Fibroblast of villous mesenchyme (primary cell): ENCODE results near the gene TTC7B. TPM values are rescaled to one million over a fixed set of nuclear protein-coding genes. Genes with fewer than 3 reads are reported as not detected.
A peak's percentile ranks its signal among the peaks of the same experiment; 100 is the strongest.

Source experiments
- DNase-seq: peaks from one replicate; pipeline ENCODE4 v3.0.0-alpha.2; 2010; ENCODE audit warnings: low read depth
- H3K4me3 ChIP-seq: 2 replicates; pipeline ENCODE4 v1.5.1; 2011; ENCODE audit warnings: low read depth, mild to moderate bottlenecking, low read length
- total RNA-seq: library from RNA; depleted of rRNA; stranded (reverse); fragments of >200 nt; gene quantifications from 2 replicates; pipeline ENCODE4 v1.2.3, GENCODE V29; 2012
- TF ChIP-seq, protein P1 (sequence below): IDR thresholded peaks from 2 replicates; pipeline ENCODE4 v1.5.1; 2012; ENCODE audit warnings: low read depth, mild to moderate bottlenecking, low read length; ENCODE audit not compliant: insufficient read depth

The TTC7B gene
- total RNA-seq, 1 donor: 16.8 TPM

DNA sequence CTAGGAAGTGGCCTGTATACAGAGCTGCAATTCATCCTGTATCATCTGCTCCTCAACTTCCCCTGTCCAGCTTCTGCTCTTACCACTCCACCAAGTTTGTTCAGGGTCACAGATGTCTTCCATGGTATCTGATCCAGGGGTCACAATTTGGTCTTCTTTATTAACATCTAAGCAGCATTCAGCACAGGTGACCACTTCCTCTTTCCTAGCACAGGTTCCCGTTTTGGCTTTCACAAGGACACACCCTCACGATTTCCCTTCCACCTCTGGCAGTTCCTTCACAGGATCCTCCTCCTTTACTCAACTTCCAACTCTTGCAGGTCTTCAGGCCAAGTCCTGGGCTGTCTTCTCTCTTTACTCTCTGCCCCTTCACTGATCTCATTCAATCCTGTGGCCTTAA, 93.6 kb downstream of the TTC7B start:
- TF ChIP-seq, protein P1, sequence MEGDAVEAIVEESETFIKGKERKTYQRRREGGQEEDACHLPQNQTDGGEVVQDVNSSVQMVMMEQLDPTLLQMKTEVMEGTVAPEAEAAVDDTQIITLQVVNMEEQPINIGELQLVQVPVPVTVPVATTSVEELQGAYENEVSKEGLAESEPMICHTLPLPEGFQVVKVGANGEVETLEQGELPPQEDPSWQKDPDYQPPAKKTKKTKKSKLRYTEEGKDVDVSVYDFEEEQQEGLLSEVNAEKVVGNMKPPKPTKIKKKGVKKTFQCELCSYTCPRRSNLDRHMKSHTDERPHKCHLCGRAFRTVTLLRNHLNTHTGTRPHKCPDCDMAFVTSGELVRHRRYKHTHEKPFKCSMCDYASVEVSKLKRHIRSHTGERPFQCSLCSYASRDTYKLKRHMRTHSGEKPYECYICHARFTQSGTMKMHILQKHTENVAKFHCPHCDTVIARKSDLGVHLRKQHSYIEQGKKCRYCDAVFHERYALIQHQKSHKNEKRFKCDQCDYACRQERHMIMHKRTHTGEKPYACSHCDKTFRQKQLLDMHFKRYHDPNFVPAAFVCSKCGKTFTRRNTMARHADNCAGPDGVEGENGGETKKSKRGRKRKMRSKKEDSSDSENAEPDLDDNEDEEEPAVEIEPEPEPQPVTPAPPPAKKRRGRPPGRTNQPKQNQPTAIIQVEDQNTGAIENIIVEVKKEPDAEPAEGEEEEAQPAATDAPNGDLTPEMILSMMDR: no peak
- no peak for DNase-seq

DNA sequence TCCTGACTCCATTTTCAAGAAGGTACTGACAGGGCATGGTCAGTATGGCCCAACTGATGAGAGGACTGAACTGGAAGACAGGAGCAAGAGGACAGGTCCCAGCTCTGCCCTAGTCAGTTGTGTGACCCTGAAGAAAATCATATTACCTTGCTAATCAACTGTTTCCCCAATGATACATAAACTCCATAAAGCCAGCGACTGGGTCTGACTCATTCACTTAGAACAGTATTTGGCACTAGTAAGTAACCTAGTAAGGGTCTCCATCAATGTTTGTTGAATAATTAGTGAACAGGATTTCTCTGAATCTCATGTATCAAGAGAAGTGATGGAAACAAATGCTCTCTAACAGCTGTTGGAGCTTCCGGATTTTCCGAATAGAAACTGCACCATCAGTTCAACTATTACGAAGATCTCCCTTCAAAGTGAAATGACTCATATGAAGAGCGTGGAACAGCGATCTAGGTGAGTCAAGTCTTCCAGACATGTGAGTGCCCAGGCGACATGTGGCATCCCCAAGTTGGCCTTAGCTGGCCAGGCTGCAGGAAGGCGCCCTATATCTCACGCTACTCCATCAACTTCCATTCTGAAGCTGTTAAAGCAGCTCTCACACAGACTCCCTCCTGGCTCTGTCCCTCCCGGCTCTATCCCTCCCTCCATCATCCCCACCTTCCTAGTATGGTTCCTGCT, 94.5 kb downstream of the TTC7B start:
- TF ChIP-seq, protein P1: no peak
- DNase-seq: no peak
- H3K4me3 ChIP-seq: no peak overlapping the region

More for the DNA sequence above, 93.6 kb downstream of the TTC7B start:
- H3K4me3 ChIP-seq: no peak overlapping the region

- DNase-seq: no peak
- TF ChIP-seq, protein P1: no peak
- H3K4me3 ChIP-seq: no peak overlapping the region
Observed at GRCh38 chr14:90720832-90721231, 95.4 kb downstream of the TTC7B start.

- no peak overlapping the region for H3K4me3 ChIP-seq
- no peak for DNase-seq
- TF ChIP-seq, protein P1: no peak
Observed at GRCh38 chr14:90720336-90720735, 95.9 kb downstream of the TTC7B start.

GRCh38 chr14:90717916-90718315, 98.3 kb downstream of the TTC7B start:
- no peak overlapping the region for H3K4me3 ChIP-seq
- peak; percentile 69 for DNase-seq
- TF ChIP-seq, protein P1: no peak

DNA sequence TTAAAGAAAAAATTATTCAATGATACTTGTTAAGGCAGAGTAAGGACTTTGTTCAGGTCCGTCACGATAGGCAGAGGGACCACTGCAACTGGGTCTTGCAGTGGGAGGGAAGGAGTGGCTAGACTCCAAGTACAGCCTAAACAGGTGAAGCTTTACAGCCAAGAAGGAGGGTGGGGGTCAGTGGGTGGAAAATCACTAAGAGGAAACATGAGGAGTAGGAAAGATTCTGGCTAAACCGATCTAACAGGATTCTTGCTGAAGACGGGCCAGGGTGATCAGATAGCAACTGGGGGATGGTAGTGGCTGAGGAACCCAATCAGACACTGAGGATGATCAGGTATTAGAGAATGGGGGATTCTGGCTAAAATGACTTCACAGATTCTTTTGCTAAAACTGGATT, 100.2 kb downstream of the TTC7B start:
- H3K4me3 ChIP-seq: no peak overlapping the region
- no peak for DNase-seq
- TF ChIP-seq, protein P1: no peak

- no peak overlapping the region for H3K4me3 ChIP-seq
- DNase-seq: no peak
- TF ChIP-seq, protein P1: no peak
Observed at GRCh38 chr14:90715495-90715894, 100.7 kb downstream of the TTC7B start.
